ENCODE results near the gene IGFBP4.

The IGFBP4 gene

GRCh38 chr17:40448639-40449261 is 5.5 kb downstream of the IGFBP4 start:
- H3K27ac ChIP-seq: peak overlapping the region; percentile 68
- no peak for DNase-seq (ENCODE audit: low read depth, low spot score)

GRCh38 chr17:40450175-40450574 is 6.9 kb downstream of the IGFBP4 start:
- Histone ChIP-seq H3K27ac (no peak overlapping the region), H3K4me3 (no peak overlapping the region), H3K9ac (ENCODE audit: insufficient read length) (no peak overlapping the region), H3K36me3 (ENCODE audit: insufficient read depth, low read length) (peaks cover 20% of the 10 kb centered on the region), H3K9me3 (ENCODE audit: low read depth, low read length) (no peaks in the 10 kb centered on the region)
- no peak for DNase-seq (ENCODE audit: low read depth, low spot score)
- no peak for TF ChIP-seq EZH2 (IDR thresholded peaks at IDR 0.05)
- TF ChIP-seq FOXP2 (optimal IDR thresholded peaks at IDR 0.05; ENCODE audit: control extremely low read depth, extremely low read length, insufficient read depth): no peak
- TF ChIP-seq POLR2AphosphoS5 (IDR thresholded peaks at IDR 0.05; ENCODE audit: borderline replicate concordance, low read depth, low read length): no peak

More at GRCh38 chr17:40448639-40449261, 5.5 kb downstream of the IGFBP4 start:
- Histone ChIP-seq H3K4me3 (no peak overlapping the region), H3K9ac (ENCODE audit: insufficient read length) (no peak overlapping the region), H3K36me3 (ENCODE audit: insufficient read depth, low read length) (peaks cover 9% of the 10 kb centered on the region), H3K9me3 (ENCODE audit: low read depth, low read length) (no peaks in the 10 kb centered on the region)
- TF ChIP-seq POLR2AphosphoS5 (IDR thresholded peaks at IDR 0.05; ENCODE audit: borderline replicate concordance, low read depth, low read length) (no peak), FOXP2 (optimal IDR thresholded peaks at IDR 0.05; ENCODE audit: control extremely low read depth, extremely low read length, insufficient read depth) (no peak), EZH2 (IDR thresholded peaks at IDR 0.05) (no peak)

GRCh38 chr17:40451420-40451819 is 8.2 kb downstream of the IGFBP4 start:
- Histone ChIP-seq H3K9me3 (ENCODE audit: low read depth, low read length) (no peaks in the 10 kb centered on the region), H3K4me3 (peak overlapping the region; percentile 43), H3K36me3 (ENCODE audit: insufficient read depth, low read length) (peaks cover 29% of the 10 kb centered on the region), H3K27ac (peak overlapping the region; percentile 74), H3K9ac (ENCODE audit: insufficient read length) (no peak overlapping the region)
- no peak for DNase-seq (ENCODE audit: low read depth, low spot score)
- TF ChIP-seq FOXP2 (optimal IDR thresholded peaks at IDR 0.05; ENCODE audit: control extremely low read depth, extremely low read length, insufficient read depth) (no peak), EZH2 (IDR thresholded peaks at IDR 0.05) (no peak), POLR2AphosphoS5 (IDR thresholded peaks at IDR 0.05; ENCODE audit: borderline replicate concordance, low read depth, low read length) (no peak)

GRCh38 chr17:40452216-40452787 is 9.1 kb downstream of the IGFBP4 start:
- DNase-seq (ENCODE audit: low read depth, low spot score): no peak
- Histone ChIP-seq H3K9ac (ENCODE audit: insufficient read length) (no peak overlapping the region), H3K27ac (peak overlapping the region; percentile 73), H3K9me3 (ENCODE audit: low read depth, low read length) (no peaks in the 10 kb centered on the region), H3K4me3 (no peak overlapping the region), H3K36me3 (ENCODE audit: insufficient read depth, low read length) (peaks cover 37% of the 10 kb centered on the region)
- TF ChIP-seq EZH2 (IDR thresholded peaks at IDR 0.05) (no peak), POLR2AphosphoS5 (IDR thresholded peaks at IDR 0.05; ENCODE audit: borderline replicate concordance, low read depth, low read length) (no peak), FOXP2 (optimal IDR thresholded peaks at IDR 0.05; ENCODE audit: control extremely low read depth, extremely low read length, insufficient read depth) (no peak)

GRCh38 chr17:40452921-40453378 is 9.7 kb downstream of the IGFBP4 start:
- DNase-seq (ENCODE audit: low read depth, low spot score): no peak
- H3K27ac ChIP-seq: peak overlapping the region; percentile 78

GRCh38 chr17:40453881-40454612 is 10.8 kb downstream of the IGFBP4 start:
- TF ChIP-seq EZH2 (IDR thresholded peaks at IDR 0.05) (no peak), FOXP2 (optimal IDR thresholded peaks at IDR 0.05; ENCODE audit: control extremely low read depth, extremely low read length, insufficient read depth) (no peak), POLR2AphosphoS5 (IDR thresholded peaks at IDR 0.05; ENCODE audit: borderline replicate concordance, low read depth, low read length) (no peak)
- Histone ChIP-seq H3K36me3 (ENCODE audit: insufficient read depth, low read length) (peaks cover 40% of the 10 kb centered on the region), H3K9me3 (ENCODE audit: low read depth, low read length) (no peaks in the 10 kb centered on the region), H3K9ac (ENCODE audit: insufficient read length) (no peak overlapping the region), H3K4me3 (no peak overlapping the region), H3K27ac (peak overlapping the region; percentile 78)
- DNase-seq (ENCODE audit: low read depth, low spot score): no peak

More at GRCh38 chr17:40452921-40453378, 9.7 kb downstream of the IGFBP4 start:
- no peaks in the 10 kb centered on the region for H3K9me3 ChIP-seq (ENCODE audit: low read depth, low read length)
- peaks cover 40% of the 10 kb centered on the region for H3K36me3 ChIP-seq (ENCODE audit: insufficient read depth, low read length)
- H3K9ac ChIP-seq (ENCODE audit: insufficient read length): no peak overlapping the region
- TF ChIP-seq FOXP2 (optimal IDR thresholded peaks at IDR 0.05; ENCODE audit: control extremely low read depth, extremely low read length, insufficient read depth) (no peak), EZH2 (IDR thresholded peaks at IDR 0.05) (no peak), POLR2AphosphoS5 (IDR thresholded peaks at IDR 0.05; ENCODE audit: borderline replicate concordance, low read depth, low read length) (no peak)
- no peak overlapping the region for H3K4me3 ChIP-seq

GRCh38 chr17:40454613-40454995 is 11.4 kb downstream of the IGFBP4 start:
- Histone ChIP-seq H3K36me3 (ENCODE audit: insufficient read depth, low read length) (peaks cover 40% of the 10 kb centered on the region), H3K9ac (ENCODE audit: insufficient read length) (no peak overlapping the region), H3K4me3 (no peak overlapping the region), H3K9me3 (ENCODE audit: low read depth, low read length) (no peaks in the 10 kb centered on the region), H3K27ac (peak overlapping the region; percentile 78)
- TF ChIP-seq POLR2AphosphoS5 (IDR thresholded peaks at IDR 0.05; ENCODE audit: borderline replicate concordance, low read depth, low read length) (no peak), EZH2 (IDR thresholded peaks at IDR 0.05) (no peak), FOXP2 (optimal IDR thresholded peaks at IDR 0.05; ENCODE audit: control extremely low read depth, extremely low read length, insufficient read depth) (no peak)
- DNase-seq (ENCODE audit: low read depth, low spot score): no peak

GRCh38 chr17:40456396-40456951 is 13.2 kb downstream of the IGFBP4 start:
- DNase-seq (ENCODE audit: low read depth, low spot score): no peak
- no peak for TF ChIP-seq FOXP2 (optimal IDR thresholded peaks at IDR 0.05; ENCODE audit: control extremely low read depth, extremely low read length, insufficient read depth)
- no peak for TF ChIP-seq EZH2 (IDR thresholded peaks at IDR 0.05)
- TF ChIP-seq POLR2AphosphoS5 (IDR thresholded peaks at IDR 0.05; ENCODE audit: borderline replicate concordance, low read depth, low read length): no peak
- H3K36me3 ChIP-seq (ENCODE audit: insufficient read depth, low read length): peaks cover 40% of the 10 kb centered on the region
- H3K27ac ChIP-seq: peak overlapping the region; percentile 96
- no peak overlapping the region for H3K9ac ChIP-seq (ENCODE audit: insufficient read length)
- no peaks in the 10 kb centered on the region for H3K9me3 ChIP-seq (ENCODE audit: low read depth, low read length)
- H3K4me3 ChIP-seq: no peak overlapping the region
